HCT116 (cell line): ENCODE measurements around the gene ZSCAN30. TPM values are rescaled to one million over a fixed set of nuclear protein-coding genes. Genes with fewer than 3 reads are reported as not detected.

Experiments used
- ATAC-seq: fragments of 200-7000 bp; cut with Tn5 transposase; 2 replicates; pipeline ENCODE4 v1.9.1; 2020; ENCODE audit warnings: mild to moderate bottlenecking, moderate library complexity
- BruUV-seq: library from RNA; stranded (reverse); fragments of 400-500 nt; replicated peaks from 2 replicates; lab custom pipeline; 2021; lab: Mats Ljungman, UMichigan
- CTCF ChIA-PET: fragments of 300-600 bp; sonication (Branson Sonifier 250); formaldehyde crosslinking; loops from one replicate; lab custom pipeline; 2021; ENCODE audit warnings: antibody characterized with exemption; lab: Charles Lee
- POLR2A ChIA-PET: fragments of 300-600, 350-600 bp; sonication (Branson Sonifier 250); formaldehyde crosslinking; loops from one replicate; lab custom pipeline; 2021; ENCODE audit warnings: antibody characterized with exemption; lab: Charles Lee
- RAD21 ChIA-PET, 2 experiments: fragments of 300-600 bp; sonication (Branson Sonifier 250); formaldehyde crosslinking; loops; one replicate each; lab custom pipeline; 2023; ENCODE audit warnings: low total read pairs in 2 of 2; ENCODE audit not compliant: uncharacterized antibody in 2 of 2, unreplicated experiment in 2 of 2, low non-redundant PET in 1 of 2; lab: Charles Lee
- DNase-seq: peaks from one replicate; pipeline ENCODE4 v3.0.0-alpha.2; 2010; ENCODE audit warnings: low read depth, low spot score
- H2AFZ ChIP-seq: fragments of 200-600 bp; shearing (Covaris generic), sonication (generic); 2 replicates; pipeline ENCODE4 v1.6.1; 2017; ENCODE audit warnings: low read depth, mixed run types, mixed read lengths, antibody characterized with exemption, low read length; ENCODE audit not compliant: poor library complexity, severe bottlenecking
- H3K27ac ChIP-seq: 2 replicates; pipeline ENCODE4 v1.5.1; 2012; ENCODE audit warnings: low read depth, low read length
- H3K27me3 ChIP-seq: fragments of 200-600 bp; sonication (generic); 2 replicates; pipeline ENCODE4 v1.6.1; 2016; ENCODE audit warnings: mixed run types, low read length, mixed read lengths; ENCODE audit not compliant: insufficient read depth
- H3K36me3 ChIP-seq, 2 experiments: fragments of 200-500 bp in 1 of 2; fragments of 200-600 bp in 1 of 2; sonication (Bioruptor generic) in 1 of 2; sonication (generic) in 1 of 2; 2 replicates each; pipeline versions ENCODE4 v1.5.1 to v1.6.1; 2014 to 2016; ENCODE audit warnings: low read length in 2 of 2, inconsistent platforms in 1 of 2, mixed read lengths in 1 of 2, mixed run types in 1 of 2; ENCODE audit not compliant: insufficient read depth in 2 of 2, control insufficient read depth in 1 of 2
- H3K4me1 ChIP-seq, 2 experiments: fragments of 200-600 bp in 1 of 2; sonication (generic) in 1 of 2; 2 replicates each; pipeline versions ENCODE4 v1.5.1 to v1.6.1; 2012 to 2017; ENCODE audit warnings: low read length in 2 of 2, inconsistent platforms in 1 of 2, mild to moderate bottlenecking in 1 of 2, mixed read lengths in 1 of 2, mixed run types in 1 of 2, moderate library complexity in 1 of 2; ENCODE audit not compliant: insufficient read depth in 2 of 2, control insufficient read depth in 1 of 2
- H3K4me2 ChIP-seq: fragments of 200-600 bp; sonication (generic); 2 replicates; pipeline ENCODE4 v1.6.1; 2017; ENCODE audit warnings: mixed run types, low read length, mixed read lengths
- H3K4me3 ChIP-seq, 2 experiments: fragments of 200-600 bp in 1 of 2; sonication (generic) in 1 of 2; replicated peaks in 1 of 2; 2 replicates each; pipeline ENCODE4 v1.5.1; 2011 to 2016; ENCODE audit warnings: low read length in 2 of 2, control low read depth in 1 of 2, low read depth in 1 of 2, mild to moderate bottlenecking in 1 of 2, mixed read lengths in 1 of 2, mixed run types in 1 of 2
- H3K79me2 ChIP-seq: fragments of 200-600 bp; sonication (generic); 2 replicates; pipeline ENCODE4 v1.6.1; 2017; ENCODE audit warnings: mild to moderate bottlenecking, mixed run types, low read length, moderate library complexity, mixed read lengths; ENCODE audit not compliant: insufficient read depth
- H3K9ac ChIP-seq: fragments of 200-600 bp; sonication (generic); 2 replicates; pipeline ENCODE4 v1.6.1; 2016; ENCODE audit warnings: low read length, mixed read lengths
- H3K9me2 ChIP-seq: fragments of 200-600 bp; sonication (generic), shearing (Covaris generic); 2 replicates; pipeline ENCODE4 v1.6.1; 2017; ENCODE audit warnings: mixed run types, mild to moderate bottlenecking, moderate library complexity; ENCODE audit not compliant: insufficient read depth
- H3K9me3 ChIP-seq, 2 experiments: fragments of 200-500 bp in 1 of 2; fragments of 200-600 bp in 1 of 2; sonication (Bioruptor generic) in 1 of 2; sonication (generic) in 1 of 2; 2 replicates each; pipeline ENCODE4 v1.6.1; 2014 to 2017; ENCODE audit warnings: low read length in 2 of 2, mixed read lengths in 2 of 2, inconsistent platforms in 1 of 2, low read depth in 1 of 2, mild to moderate bottlenecking in 1 of 2, mixed run types in 1 of 2, moderate library complexity in 1 of 2; ENCODE audit not compliant: control insufficient read depth in 1 of 2, insufficient read depth in 1 of 2
- H4K20me1 ChIP-seq: fragments of 200-600 bp; sonication (generic), shearing (Covaris generic); 2 replicates; pipeline ENCODE4 v1.6.1; 2017; ENCODE audit warnings: mixed run types, mild to moderate bottlenecking, moderate library complexity; ENCODE audit not compliant: insufficient read depth
- CTCF ChIP-seq, 3 experiments: fragments of 200-600 bp in 1 of 3; sonication (generic) in 1 of 3; IDR thresholded peaks in 2 of 3; conservative IDR thresholded peaks in 1 of 3; 2 replicates each; pipeline ENCODE4 v1.5.1; 2012 to 2017; ENCODE audit warnings: low read depth in 2 of 3, low read length in 2 of 3, antibody characterized with exemption in 1 of 3, borderline replicate concordance in 1 of 3, control low read depth in 1 of 3, mild to moderate bottlenecking in 1 of 3, mixed read lengths in 1 of 3, mixed run types in 1 of 3, moderate library complexity in 1 of 3; ENCODE audit not compliant: insufficient read depth in 1 of 3
- ELF1 ChIP-seq: IDR thresholded peaks from 2 replicates; pipeline ENCODE4 v1.6.1; 2012; ENCODE audit warnings: low read depth, borderline replicate concordance
- POLR2A ChIP-seq: IDR thresholded peaks from 2 replicates; pipeline ENCODE4 v1.7.0; 2011; ENCODE audit warnings: borderline replicate concordance; ENCODE audit not compliant: insufficient read depth, insufficient read length; ENCODE audit errors: extremely low read depth
- POLR2AphosphoS5 ChIP-seq: IDR thresholded peaks from 2 replicates; pipeline ENCODE4 v1.6.1; 2011; ENCODE audit warnings: mild to moderate bottlenecking, low read depth, low read length, moderate library complexity
- RAD21 ChIP-seq: IDR thresholded peaks from 2 replicates; pipeline ENCODE4 v1.6.1; 2012; ENCODE audit warnings: low read depth, mild to moderate bottlenecking
- SIN3A ChIP-seq: IDR thresholded peaks from 2 replicates; pipeline ENCODE4 v1.6.1; 2012; ENCODE audit warnings: low read depth
- SP1 ChIP-seq: IDR thresholded peaks from 2 replicates; pipeline ENCODE4 v1.6.1; 2012; ENCODE audit warnings: low read depth
- SRF ChIP-seq: IDR thresholded peaks from 2 replicates; pipeline ENCODE4 v1.6.1; 2012; ENCODE audit warnings: low read depth
- YY1 ChIP-seq: IDR thresholded peaks from 2 replicates; pipeline ENCODE4 v1.6.1; 2011; ENCODE audit warnings: low read length, low read depth, moderate library complexity, mild to moderate bottlenecking; ENCODE audit not compliant: insufficient replicate concordance; ENCODE audit errors: extremely low read depth
- ZBTB33 ChIP-seq: IDR thresholded peaks from 2 replicates; pipeline ENCODE4 v1.6.1; 2011; ENCODE audit warnings: mild to moderate bottlenecking, low read length, moderate library complexity; ENCODE audit not compliant: insufficient replicate concordance; ENCODE audit errors: extremely low read depth
- ZNF274 ChIP-seq: fragments of 200-500 bp; sonication (Bioruptor generic); IDR thresholded peaks from 2 replicates; pipeline ENCODE4 v1.6.1; 2014; ENCODE audit warnings: mild to moderate bottlenecking, low read depth, low read length, inconsistent platforms
- intact Hi-C: fragments of 100-400 bp; cut with micrococcal nuclease; formaldehyde crosslinking; loops from 2 replicates; pipeline ENCODE4 v1.10.0; 2022
- total RNA-seq: library from RNA; stranded (reverse); gene quantifications from one replicate; pipeline ENCODE4 v1.2.1, GENCODE V29; 2021; ENCODE audit not compliant: unreplicated experiment

ZSCAN30 gene
- total RNA-seq, 1 experiment from 2014 or later = 11.5 TPM

- Histone ChIP-seq H3K36me3 (peaks cover 0 to 12% of the 10 kb centered on the region in 2 experiments; a peak in 1 of 4 replicates), H3K9me2 (no peaks in the 10 kb centered on the region), H3K9me3 (peaks cover 0 to 9% of the 10 kb centered on the region in 2 experiments; a peak in 2 of 4 replicates), H2AFZ (peak overlapping the region; percentile 72), H3K79me2 (peaks cover 45% of the 10 kb centered on the region), H3K27me3 (no peaks in the 10 kb centered on the region), H4K20me1 (no peaks in the 10 kb centered on the region), H3K9ac (peak overlapping the region; percentile 81), H3K27ac (peak overlapping the region; percentile 57), H3K4me1 (peaks cover 0 to 16% of the 10 kb centered on the region in 2 experiments; a peak in 2 of 4 replicates), H3K4me2 (peak overlapping the region; percentile 95), H3K4me3 (peak overlapping the region; percentile 71 to 87)
- no peak for TF ChIP-seq CTCF (IDR thresholded peaks at IDR 0.05 in 2 of 3, conservative IDR thresholded peaks at IDR 0.05 in 1 of 3; ENCODE audit: borderline replicate concordance in 1 of 3, insufficient read depth in 1 of 3, low read depth in 2 of 3, low read length in 2 of 3)
- no peak for TF ChIP-seq SIN3A
- no peak for TF ChIP-seq ZNF274
- no peak for TF ChIP-seq SP1
- TF ChIP-seq POLR2A = no peak
- no peak for TF ChIP-seq ELF1
- no peak for TF ChIP-seq YY1
- no peak for TF ChIP-seq POLR2AphosphoS5
- no peak for TF ChIP-seq ZBTB33
- TF ChIP-seq RAD21 = no peak
- no peak for TF ChIP-seq SRF
- RAD21 ChIA-PET = no interaction called here
- intact Hi-C loops = loop anchor here (5.0 kb wide), 1 partner anchor 53 kb away; the partner anchor contains the start of gene ZNF24
- ATAC-seq = peak; percentile 50
- POLR2A ChIA-PET = interaction anchor here (1.0 to 1.5 kb wide), 6 partner anchors 8 to 50 kb away, joined by 3 to 4 read pairs (median 3); partner anchors contain the start of gene ZNF397
- BruUV-seq = TSS peak; percentile 75
- DNase-seq = no peak
- CTCF ChIA-PET = interaction anchor here (1.4 kb wide), 1 partner anchor 65 kb away, joined by 3 read pairs; no protein-coding TSS in a partner anchor
Measured at GRCh38 chr18:35289727-35290093, 319 bp downstream of the ZSCAN30 start.
